KMS-11 (cell line): Measurements from ENCODE around the gene RALGDS.
"Not testable (repeated sequence)": the region's sequence is repeated elsewhere in the genome, so short reads cannot be mapped to it uniquely, and the experiment has no call there.

Experiments used
- H2AFZ ChIP-seq: fragments of 200-600 bp; sonication (generic); 2 replicates; pipeline ENCODE4 v1.6.1; 2016; ENCODE audit warnings: antibody characterized with exemption, mixed run types, low read depth
- H3K27ac ChIP-seq: fragments of 200-600 bp; sonication (generic); 2 replicates; pipeline ENCODE4 v1.6.1; 2016; ENCODE audit warnings: mild to moderate bottlenecking, mixed run types
- H3K27me3 ChIP-seq: fragments of 200-600 bp; sonication (generic); 2 replicates; pipeline ENCODE4 v1.6.1; 2017; ENCODE audit warnings: mild to moderate bottlenecking, low read depth, mixed run types, moderate library complexity; ENCODE audit not compliant: insufficient read depth
- H3K36me3 ChIP-seq: fragments of 200-600 bp; sonication (generic); 2 replicates; pipeline ENCODE4 v1.6.1; 2017; ENCODE audit warnings: mild to moderate bottlenecking, mixed run types; ENCODE audit not compliant: insufficient read depth
- H3K4me1 ChIP-seq: fragments of 200-600 bp; sonication (generic); 2 replicates; pipeline ENCODE4 v1.6.1; 2016; ENCODE audit warnings: mild to moderate bottlenecking, low read depth, mixed run types; ENCODE audit not compliant: poor library complexity, severe bottlenecking
- H3K4me2 ChIP-seq: fragments of 200-600 bp; sonication (generic); 2 replicates; pipeline ENCODE4 v1.7.0; 2016; ENCODE audit warnings: mild to moderate bottlenecking, mixed run types
- H3K4me3 ChIP-seq: fragments of 200-600 bp; sonication (generic); IDR thresholded peaks from 2 replicates; pipeline ENCODE4 v1.6.1; 2017; ENCODE audit warnings: low read depth, low read length, mixed read lengths; ENCODE audit not compliant: insufficient read depth
- H3K79me2 ChIP-seq: fragments of 200-600 bp; sonication (generic); 2 replicates; pipeline ENCODE4 v1.6.1; 2016; ENCODE audit warnings: low read depth, mixed run types; ENCODE audit not compliant: insufficient read depth
- H3K9ac ChIP-seq: fragments of 200-600 bp; sonication (generic); 2 replicates; pipeline ENCODE4 v1.6.1; 2016; ENCODE audit warnings: mild to moderate bottlenecking, mixed run types
- H4K20me1 ChIP-seq: fragments of 200-600 bp; sonication (generic); 2 replicates; pipeline ENCODE4 v1.6.1; 2016; ENCODE audit warnings: mild to moderate bottlenecking, mixed run types; ENCODE audit not compliant: insufficient read depth
- TF ChIP-seq, protein P1 (sequence below): fragments of 200-600 bp; sonication (generic); conservative IDR thresholded peaks from 2 replicates; pipeline ENCODE4 v1.6.1; 2017; ENCODE audit warnings: low read depth, mild to moderate bottlenecking, antibody characterized with exemption, low read length, moderate library complexity, mixed read lengths

The RALGDS gene

DNA sequence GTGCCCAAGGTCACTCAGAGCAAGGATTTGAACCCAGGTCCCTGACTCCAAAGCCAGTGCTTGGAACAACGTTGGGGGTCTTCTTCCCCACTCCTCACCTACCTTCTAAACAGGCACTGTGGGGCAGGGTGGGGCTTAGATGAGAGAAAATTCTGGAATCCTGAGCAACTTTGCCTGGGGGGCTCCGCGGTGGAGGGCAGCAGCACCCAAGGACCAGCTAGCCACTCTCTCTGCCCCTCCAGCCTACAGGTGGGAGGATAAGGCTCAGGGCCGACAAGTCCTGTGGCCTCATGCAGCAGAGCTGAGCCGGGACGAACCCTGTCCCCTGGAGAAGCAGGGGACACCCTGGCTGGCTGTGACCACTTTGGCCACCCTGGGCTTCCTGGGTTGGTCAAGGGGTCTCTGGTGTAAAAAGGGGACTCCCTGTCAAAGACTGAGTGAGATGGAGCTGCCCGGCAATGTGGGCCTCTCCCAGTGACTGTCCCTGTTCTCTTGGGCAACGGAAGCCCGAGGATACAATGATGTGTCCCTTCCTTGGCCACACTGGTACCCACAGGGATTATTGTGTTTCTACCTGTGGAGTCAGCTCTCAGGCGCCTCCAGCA lies 32.8 kb downstream of the RALGDS start:
- H3K4me1 ChIP-seq = no peaks in the 10 kb centered on the region
- H4K20me1 ChIP-seq = no peaks in the 10 kb centered on the region
- H3K36me3 ChIP-seq = no peaks in the 10 kb centered on the region
- H3K79me2 ChIP-seq = no peaks in the 10 kb centered on the region
- no peak overlapping the region for H2AFZ ChIP-seq
- no peak overlapping the region for H3K4me2 ChIP-seq
- H3K4me3 ChIP-seq = no peak overlapping the region
- H3K27me3 ChIP-seq = peaks cover 6% of the 10 kb centered on the region; the same call in 1 of the 2 replicates
- TF ChIP-seq, protein P1, sequence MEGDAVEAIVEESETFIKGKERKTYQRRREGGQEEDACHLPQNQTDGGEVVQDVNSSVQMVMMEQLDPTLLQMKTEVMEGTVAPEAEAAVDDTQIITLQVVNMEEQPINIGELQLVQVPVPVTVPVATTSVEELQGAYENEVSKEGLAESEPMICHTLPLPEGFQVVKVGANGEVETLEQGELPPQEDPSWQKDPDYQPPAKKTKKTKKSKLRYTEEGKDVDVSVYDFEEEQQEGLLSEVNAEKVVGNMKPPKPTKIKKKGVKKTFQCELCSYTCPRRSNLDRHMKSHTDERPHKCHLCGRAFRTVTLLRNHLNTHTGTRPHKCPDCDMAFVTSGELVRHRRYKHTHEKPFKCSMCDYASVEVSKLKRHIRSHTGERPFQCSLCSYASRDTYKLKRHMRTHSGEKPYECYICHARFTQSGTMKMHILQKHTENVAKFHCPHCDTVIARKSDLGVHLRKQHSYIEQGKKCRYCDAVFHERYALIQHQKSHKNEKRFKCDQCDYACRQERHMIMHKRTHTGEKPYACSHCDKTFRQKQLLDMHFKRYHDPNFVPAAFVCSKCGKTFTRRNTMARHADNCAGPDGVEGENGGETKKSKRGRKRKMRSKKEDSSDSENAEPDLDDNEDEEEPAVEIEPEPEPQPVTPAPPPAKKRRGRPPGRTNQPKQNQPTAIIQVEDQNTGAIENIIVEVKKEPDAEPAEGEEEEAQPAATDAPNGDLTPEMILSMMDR = no peak
- H3K9ac ChIP-seq = no peak overlapping the region
- H3K27ac ChIP-seq = no peak overlapping the region

DNA sequence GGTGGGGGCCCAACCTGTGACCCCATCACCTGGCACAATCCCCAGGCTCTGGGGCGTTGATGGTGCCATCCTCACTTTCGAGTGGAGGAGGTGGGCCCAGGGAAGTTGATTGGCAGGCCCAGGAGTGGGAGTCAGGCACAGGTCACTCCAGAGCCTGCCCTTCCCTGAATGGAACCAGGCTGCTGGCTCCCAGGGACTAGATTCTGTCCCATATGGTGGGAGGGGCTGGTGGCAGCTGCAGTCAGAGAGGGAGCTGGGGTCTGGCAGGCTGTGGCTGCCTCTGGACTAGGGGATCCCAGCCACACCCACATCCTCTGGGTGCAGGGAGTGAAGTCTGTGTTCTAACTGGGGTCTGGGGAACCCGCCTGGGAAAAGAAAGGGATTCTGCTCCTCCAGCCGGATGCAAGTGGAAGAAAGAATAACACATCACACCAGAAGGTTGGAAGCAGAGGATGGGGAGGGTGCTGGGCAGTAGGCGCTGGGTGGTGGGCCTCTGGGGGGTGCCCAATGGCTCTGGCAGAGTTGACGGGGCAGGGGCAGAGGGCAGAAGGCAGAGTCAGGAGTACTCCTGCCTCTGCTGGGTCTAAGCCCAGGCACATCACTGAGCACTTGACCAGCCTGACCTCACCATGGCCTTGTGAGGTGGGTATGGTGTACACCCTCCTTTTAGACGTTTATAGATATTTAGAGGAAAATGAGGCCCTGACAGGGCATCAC lies 33.5 kb downstream of the RALGDS start:
- no peaks in the 10 kb centered on the region for H4K20me1 ChIP-seq
- H3K4me2 ChIP-seq = no peak overlapping the region
- no peak overlapping the region for H3K9ac ChIP-seq
- H3K27me3 ChIP-seq = peaks cover 6% of the 10 kb centered on the region; the same call in 1 of the 2 replicates
- no peaks in the 10 kb centered on the region for H3K36me3 ChIP-seq
- H3K4me3 ChIP-seq = no peak overlapping the region
- H3K27ac ChIP-seq = no peak overlapping the region
- no peaks in the 10 kb centered on the region for H3K4me1 ChIP-seq
- TF ChIP-seq, protein P1 = no peak
- no peak overlapping the region for H2AFZ ChIP-seq
- no peaks in the 10 kb centered on the region for H3K79me2 ChIP-seq

DNA sequence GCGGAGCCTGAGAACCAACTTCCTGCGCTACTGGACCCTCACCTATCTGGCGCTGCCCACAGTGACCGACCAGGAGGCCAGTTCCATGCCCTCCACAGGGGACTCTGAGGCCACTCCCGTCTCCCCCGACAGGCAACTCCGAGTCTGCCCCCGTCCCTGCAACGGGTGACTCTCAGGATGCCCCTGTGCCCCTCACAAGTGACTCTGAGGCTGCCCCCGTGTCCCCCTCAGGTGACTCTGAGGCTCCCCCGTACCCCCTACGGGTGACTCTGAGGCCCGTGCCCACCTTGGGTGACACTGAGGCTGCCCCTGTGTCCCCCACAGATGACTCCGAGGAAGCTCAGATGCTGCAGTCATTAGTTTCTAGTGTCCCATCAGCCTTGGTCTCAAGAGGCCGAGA lies 34.1 kb downstream of the RALGDS start:
- TF ChIP-seq, protein P1 = no peak
- no peaks in the 10 kb centered on the region for H4K20me1 ChIP-seq
- no peak overlapping the region for H3K27ac ChIP-seq
- H3K4me3 ChIP-seq = no peak overlapping the region
- no peak overlapping the region for H3K9ac ChIP-seq
- H2AFZ ChIP-seq = no peak overlapping the region
- peaks cover 6% of the 10 kb centered on the region; the same call in 1 of the 2 replicates for H3K27me3 ChIP-seq
- H3K36me3 ChIP-seq = no peaks in the 10 kb centered on the region
- H3K4me1 ChIP-seq = no peaks in the 10 kb centered on the region
- no peak overlapping the region for H3K4me2 ChIP-seq
- no peaks in the 10 kb centered on the region for H3K79me2 ChIP-seq

DNA sequence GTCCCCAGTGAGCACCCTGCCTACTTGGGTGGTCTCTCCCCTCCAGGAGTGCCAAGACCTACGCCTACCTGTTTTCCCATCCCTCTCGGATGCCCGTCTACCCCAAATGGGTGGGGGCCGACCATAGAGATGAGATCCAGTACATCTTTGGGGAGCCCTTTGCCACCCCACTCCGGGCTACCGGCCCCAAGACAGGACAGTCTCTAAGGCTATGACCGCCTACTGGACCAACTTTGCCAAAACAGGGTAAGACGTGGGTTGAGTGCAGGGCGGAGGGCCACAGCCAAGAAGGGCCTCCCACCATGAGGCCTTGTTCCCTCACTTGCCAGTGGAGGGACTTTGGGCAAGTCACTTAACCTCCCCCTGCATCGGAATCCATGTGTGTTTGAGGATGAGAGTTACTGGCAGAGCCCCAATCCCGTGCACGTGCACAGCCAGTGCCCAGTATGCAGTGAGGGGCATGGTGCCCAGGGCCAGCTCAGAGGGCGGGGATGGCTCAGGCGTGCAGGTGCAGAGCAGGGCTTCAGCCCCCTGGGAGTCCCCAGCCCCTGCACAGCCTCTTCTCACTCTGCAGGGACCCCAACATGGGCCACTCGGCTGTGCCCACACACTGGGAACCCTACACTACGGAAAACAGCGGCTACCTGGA lies 34.7 kb downstream of the RALGDS start:
- H3K4me3 ChIP-seq, H3K36me3 ChIP-seq, H3K9ac ChIP-seq, H3K27me3 ChIP-seq, H3K79me2 ChIP-seq, H3K4me1 ChIP-seq, H3K4me2 ChIP-seq, H4K20me1 ChIP-seq, H3K27ac ChIP-seq, H2AFZ ChIP-seq: not testable (repeated sequence)

DNA sequence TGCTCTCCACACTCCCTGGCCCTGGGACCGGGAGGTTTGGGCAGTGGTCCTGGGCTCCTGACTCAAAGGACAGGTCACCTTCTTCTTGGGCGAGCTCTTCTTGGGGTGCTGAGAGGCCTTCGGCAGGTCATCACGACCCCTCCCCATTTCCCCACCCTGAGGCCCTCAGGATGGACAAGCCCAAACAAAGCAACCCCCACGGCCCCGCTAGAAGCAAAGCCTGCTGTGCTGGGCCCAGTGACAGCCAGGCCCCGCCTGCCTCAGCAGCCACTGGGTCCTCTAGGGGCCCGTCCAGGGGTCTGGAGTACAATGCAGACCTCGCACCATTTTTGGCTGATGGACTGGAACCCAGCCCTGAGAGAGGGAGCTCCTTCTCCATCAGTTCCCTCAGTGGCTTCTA lies 37.4 kb downstream of the RALGDS start:
- H3K36me3 ChIP-seq, H3K4me2 ChIP-seq, H3K4me1 ChIP-seq, H3K79me2 ChIP-seq, H3K4me3 ChIP-seq, H3K9ac ChIP-seq, H2AFZ ChIP-seq, H3K27ac ChIP-seq, H4K20me1 ChIP-seq: not testable (repeated sequence)
- peaks cover 19% of the 10 kb centered on the region for H3K27me3 ChIP-seq

DNA sequence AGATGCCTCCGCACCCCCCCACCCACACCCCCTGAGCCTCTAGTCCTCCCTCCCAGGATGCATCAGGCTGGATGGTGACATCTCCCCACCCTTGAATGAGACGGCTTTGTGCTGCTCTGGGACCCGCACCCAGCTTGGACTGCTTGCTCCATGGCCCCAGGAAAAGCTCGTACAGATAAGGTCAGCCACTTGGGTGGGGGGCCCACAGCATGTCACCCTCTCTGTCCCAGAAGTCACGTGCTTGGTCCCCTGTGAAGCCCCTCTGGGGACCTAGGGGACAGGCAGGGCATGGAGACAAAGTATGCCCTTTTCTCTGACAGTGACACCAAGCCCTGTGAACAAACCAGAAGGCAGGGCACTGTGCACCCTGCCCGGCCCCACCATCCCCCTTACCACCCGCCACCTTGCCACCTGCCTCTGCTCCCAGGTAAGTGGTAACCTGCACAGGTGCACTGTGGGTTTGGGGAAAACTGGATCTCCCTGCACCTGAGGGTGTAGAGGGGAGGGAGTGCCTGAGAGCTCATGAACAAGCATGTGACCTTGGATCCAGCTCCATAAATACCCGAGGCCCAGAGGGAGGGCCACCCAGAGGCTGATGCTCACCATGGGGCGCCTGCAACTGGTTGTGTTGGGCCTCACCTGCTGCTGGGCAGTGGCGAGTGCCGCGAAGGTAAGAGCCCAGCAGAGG lies 38.9 kb downstream of the RALGDS start:
- not testable (repeated sequence) for H3K4me2 ChIP-seq, H3K4me1 ChIP-seq, H3K27ac ChIP-seq

More for the DNA sequence above, 38.9 kb downstream of the RALGDS start:
- H2AFZ ChIP-seq, H3K4me3 ChIP-seq, H3K9ac ChIP-seq, H3K79me2 ChIP-seq, H3K36me3 ChIP-seq, H4K20me1 ChIP-seq: not testable (repeated sequence)
- H3K27me3 ChIP-seq = peaks cover 13% of the 10 kb centered on the region
